Stimulated activated memory B cell treated with anti-CD40 and anti-IgM and Interleukin-4, amounts not matched to agents 10 μg/mL and 1 μg/mL and 100 μg/mL, for 72 hours (primary cell): ENCODE results near the gene FOXN3.
A peak's percentile ranks its signal among the peaks of the same experiment; 100 is the strongest.

Experiments used
- ATAC-seq: fragments of 150-1000 bp; cut with Tn5 transposase; 2 replicates; pipeline ENCODE4 v1.10.0; 2021
- H3K27ac Mint-ChIP-seq: one replicate; pipeline ENCODE4 v1.8.0; 2022; ENCODE audit warnings: mild to moderate bottlenecking, mixed read lengths
- H3K27me3 Mint-ChIP-seq: one replicate; pipeline ENCODE4 v1.8.0; 2022; ENCODE audit warnings: mixed read lengths
- H3K36me3 Mint-ChIP-seq: one replicate; pipeline ENCODE4 v1.8.0; 2022; ENCODE audit warnings: mixed read lengths
- H3K4me1 Mint-ChIP-seq: one replicate; pipeline ENCODE4 v1.8.0; 2022; ENCODE audit warnings: mixed read lengths
- H3K4me3 Mint-ChIP-seq: one replicate; pipeline ENCODE4 v1.8.0; 2022; ENCODE audit warnings: mild to moderate bottlenecking, moderate library complexity, mixed read lengths
- H3K9me3 Mint-ChIP-seq: one replicate; pipeline ENCODE4 v1.8.0; 2022; ENCODE audit warnings: mixed read lengths

Gene FOXN3

DNA sequence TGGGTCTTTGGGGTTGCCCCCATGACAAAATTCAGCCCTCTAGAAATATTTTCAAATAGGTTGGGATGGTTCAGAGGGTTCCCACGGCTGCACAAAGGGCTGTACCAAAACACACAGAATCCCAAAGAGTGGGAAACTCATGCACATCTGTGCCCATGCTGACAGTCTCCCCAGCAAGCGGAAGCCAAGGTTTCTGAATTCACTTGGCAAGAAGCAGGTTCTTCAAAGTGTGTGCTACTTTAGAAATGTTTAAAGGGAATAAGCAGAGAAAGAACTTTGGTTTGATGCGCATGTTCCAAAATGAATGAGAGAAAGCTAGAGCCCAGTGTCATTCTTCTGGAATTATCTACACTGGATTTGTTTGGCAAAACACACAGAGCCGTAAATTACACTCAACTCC, 46.7 kb downstream of the FOXN3 start:
- ATAC-seq, result no peak
- no peak overlapping the region for H3K4me3 Mint-ChIP-seq

DNA sequence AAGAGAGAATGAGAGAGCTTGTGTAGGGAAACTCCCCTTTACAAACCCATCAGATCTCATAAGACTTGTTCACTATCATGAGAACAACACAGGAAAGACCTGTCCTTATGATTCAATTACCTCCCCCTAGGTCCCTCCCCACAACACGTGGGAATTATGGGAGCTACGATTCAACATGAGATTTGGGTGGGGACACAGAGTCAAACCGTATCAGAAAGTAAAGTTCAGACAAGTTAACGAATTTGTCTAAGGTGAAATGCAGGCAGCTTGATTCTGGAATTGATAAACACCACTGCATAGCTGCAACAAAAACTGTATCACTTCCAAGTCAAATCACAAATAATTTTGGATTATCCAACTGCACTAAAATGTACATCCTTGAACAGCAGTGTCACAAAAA, 47.4 kb downstream of the FOXN3 start:
- ATAC-seq, result no peak
- H3K9me3 Mint-ChIP-seq, result no peaks in the 10 kb centered on the region
- no peak overlapping the region for H3K4me3 Mint-ChIP-seq
- H3K27me3 Mint-ChIP-seq, result no peaks in the 10 kb centered on the region
- peak overlapping the region; percentile 94 for H3K27ac Mint-ChIP-seq
- H3K36me3 Mint-ChIP-seq, result peaks cover 22% of the 10 kb centered on the region
- H3K4me1 Mint-ChIP-seq, result peaks cover 74% of the 10 kb centered on the region

More for the DNA sequence above, 46.7 kb downstream of the FOXN3 start:
- Mint-ChIP-seq H3K27me3 (no peaks in the 10 kb centered on the region), H3K9me3 (no peaks in the 10 kb centered on the region), H3K27ac (peak overlapping the region; percentile 80), H3K4me1 (peaks cover 67% of the 10 kb centered on the region), H3K36me3 (peaks cover 22% of the 10 kb centered on the region)

- no peak overlapping the region for H3K4me3 Mint-ChIP-seq
- H3K36me3 Mint-ChIP-seq, result peaks cover 22% of the 10 kb centered on the region
- no peak for ATAC-seq
Observed at GRCh38 chr14:89368490-89369477, 48.2 kb downstream of the FOXN3 start.

GRCh38 chr14:89367779-89368120, 49.3 kb downstream of the FOXN3 start:
- H3K27me3 Mint-ChIP-seq, result no peaks in the 10 kb centered on the region
- no peak overlapping the region for H3K4me3 Mint-ChIP-seq

More at GRCh38 chr14:89368490-89369477, 48.2 kb downstream of the FOXN3 start:
- Mint-ChIP-seq H3K4me1 (peaks cover 82% of the 10 kb centered on the region), H3K9me3 (no peaks in the 10 kb centered on the region), H3K27ac (peak overlapping the region; percentile 94), H3K27me3 (no peaks in the 10 kb centered on the region)

GRCh38 chr14:89366864-89367778, 49.9 kb downstream of the FOXN3 start:
- Mint-ChIP-seq H3K27ac (peak overlapping the region; percentile 94), H3K4me3 (no peak overlapping the region), H3K27me3 (no peaks in the 10 kb centered on the region), H3K36me3 (peaks cover 12% of the 10 kb centered on the region), H3K9me3 (no peaks in the 10 kb centered on the region), H3K4me1 (peaks cover 80% of the 10 kb centered on the region)
- no peak for ATAC-seq

More at GRCh38 chr14:89367779-89368120, 49.3 kb downstream of the FOXN3 start:
- Mint-ChIP-seq H3K4me1 (peaks cover 85% of the 10 kb centered on the region), H3K27ac (peak overlapping the region; percentile 94), H3K36me3 (peaks cover 18% of the 10 kb centered on the region), H3K9me3 (no peaks in the 10 kb centered on the region)
- no peak for ATAC-seq

DNA sequence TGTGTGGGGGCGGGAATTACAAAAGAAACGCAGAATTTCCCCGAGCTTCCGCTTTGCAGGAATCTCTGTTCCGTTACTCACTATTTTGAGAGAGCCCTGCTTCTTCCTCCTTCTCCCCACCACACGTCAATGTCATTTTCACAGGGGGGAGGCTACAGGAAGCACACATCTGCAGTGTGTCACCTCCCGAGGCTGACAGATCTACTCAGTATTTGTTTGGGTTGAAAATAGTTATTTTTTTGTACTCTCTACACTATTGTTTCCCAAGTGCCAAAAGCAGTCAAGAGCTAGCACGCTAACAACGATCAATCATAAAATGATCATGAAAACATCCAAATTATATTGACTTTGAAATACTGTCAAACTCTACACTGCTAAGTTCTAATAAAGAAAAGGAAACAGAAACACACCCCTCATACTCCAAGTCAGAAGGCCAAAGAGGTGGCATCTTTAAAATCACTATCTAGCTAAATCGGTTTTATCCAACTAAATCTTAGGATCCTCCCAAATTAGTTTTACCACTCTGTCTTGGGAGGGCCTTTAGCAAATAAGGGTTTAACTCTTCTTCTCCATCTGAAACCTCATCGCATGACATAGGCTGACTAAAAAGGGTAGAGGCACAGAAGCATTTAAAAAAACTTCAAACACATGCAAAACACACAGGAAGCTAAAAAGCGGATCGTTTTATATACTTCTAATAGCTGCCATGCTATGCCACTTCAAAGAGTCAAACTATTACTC, 51.8 kb downstream of the FOXN3 start:
- H3K9me3 Mint-ChIP-seq, result peaks cover 2% of the 10 kb centered on the region
- H3K27me3 Mint-ChIP-seq, result no peaks in the 10 kb centered on the region
- peak; percentile 97 for ATAC-seq
- H3K36me3 Mint-ChIP-seq, result peaks cover 8% of the 10 kb centered on the region
- peak overlapping the region; percentile 94 for H3K27ac Mint-ChIP-seq
- peaks cover 65% of the 10 kb centered on the region for H3K4me1 Mint-ChIP-seq
- peak overlapping the region; percentile 77 for H3K4me3 Mint-ChIP-seq

GRCh38 chr14:89364316-89364715, 52.7 kb downstream of the FOXN3 start:
- peak overlapping the region; percentile 94 for H3K27ac Mint-ChIP-seq
- ATAC-seq, result no peak

DNA sequence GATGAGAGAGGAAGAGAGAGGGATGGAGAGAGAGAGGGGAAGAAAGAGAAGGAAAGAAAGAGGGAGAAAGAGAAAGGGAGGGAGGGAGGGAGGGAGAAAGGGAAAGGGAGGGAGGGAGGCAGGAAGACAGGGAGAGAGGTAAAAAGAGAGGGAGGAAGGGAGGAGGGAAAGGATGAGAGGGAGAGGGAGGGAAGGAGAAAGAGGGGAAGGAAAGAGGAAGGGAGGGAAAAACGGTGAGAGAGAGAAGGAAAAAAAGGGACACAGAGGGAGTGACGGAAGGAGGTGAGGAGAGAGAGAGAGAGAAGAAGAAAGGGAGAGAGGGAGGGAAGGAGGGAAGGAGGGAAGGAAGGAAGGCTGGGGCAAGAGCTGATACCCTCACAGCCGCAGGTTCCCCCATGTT, 56.8 kb downstream of the FOXN3 start:
- Mint-ChIP-seq H3K4me1 (peaks cover 63% of the 10 kb centered on the region), H3K36me3 (peaks cover 19% of the 10 kb centered on the region), H3K27ac (peak overlapping the region; percentile 88), H3K9me3 (peaks cover 3% of the 10 kb centered on the region), H3K27me3 (no peaks in the 10 kb centered on the region), H3K4me3 (peak overlapping the region; percentile 36)
- no peak for ATAC-seq

More at GRCh38 chr14:89364316-89364715, 52.7 kb downstream of the FOXN3 start:
- peak overlapping the region; percentile 77 for H3K4me3 Mint-ChIP-seq
- H3K9me3 Mint-ChIP-seq, result peaks cover 3% of the 10 kb centered on the region
- peaks cover 12% of the 10 kb centered on the region for H3K36me3 Mint-ChIP-seq
- H3K27me3 Mint-ChIP-seq, result no peaks in the 10 kb centered on the region
- peaks cover 74% of the 10 kb centered on the region for H3K4me1 Mint-ChIP-seq

GRCh38 chr14:89359477-89360222, 57.4 kb downstream of the FOXN3 start:
- Mint-ChIP-seq H3K4me1 (peaks cover 56% of the 10 kb centered on the region), H3K27me3 (no peaks in the 10 kb centered on the region), H3K9me3 (peaks cover 3% of the 10 kb centered on the region), H3K4me3 (no peak overlapping the region), H3K27ac (peak overlapping the region; percentile 88), H3K36me3 (peaks cover 19% of the 10 kb centered on the region)
- ATAC-seq, result peak; percentile 45

DNA sequence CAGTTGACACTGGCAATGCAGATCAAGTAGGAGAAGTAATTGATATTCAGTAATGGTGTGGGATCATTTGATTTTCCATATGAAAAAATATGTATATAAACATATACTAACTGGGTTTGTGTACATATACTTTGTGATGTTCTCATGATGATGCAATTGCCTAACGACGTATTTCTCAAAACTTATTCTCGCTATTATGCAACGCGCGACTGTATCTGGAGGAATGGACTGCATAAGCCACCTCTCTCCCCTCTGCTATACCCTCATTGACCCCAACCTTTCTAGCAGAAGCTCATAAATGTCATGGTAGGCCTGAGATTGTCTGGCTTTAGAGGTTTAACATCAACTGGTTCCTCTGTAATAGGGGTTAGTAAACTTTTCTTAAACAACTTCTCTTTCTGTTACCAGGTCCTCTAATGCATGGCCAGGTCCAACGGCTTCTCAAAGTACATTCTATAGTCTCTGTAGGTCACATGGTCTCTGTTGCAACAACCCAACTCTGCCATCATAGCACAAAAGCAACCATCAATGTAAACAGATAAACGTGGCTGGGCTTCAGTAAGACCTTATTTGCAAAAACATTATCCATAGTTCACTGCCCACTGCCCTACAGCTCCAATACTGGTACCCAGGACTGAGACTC, 59.3 kb downstream of the FOXN3 start:
- ATAC-seq, result no peak
- Mint-ChIP-seq H3K27ac (peak overlapping the region; percentile 88), H3K27me3 (no peaks in the 10 kb centered on the region), H3K9me3 (peaks cover 3% of the 10 kb centered on the region), H3K36me3 (peaks cover 19% of the 10 kb centered on the region), H3K4me1 (peaks cover 51% of the 10 kb centered on the region), H3K4me3 (no peak overlapping the region)

GRCh38 chr14:89356927-89357326, 60.1 kb downstream of the FOXN3 start:
- Mint-ChIP-seq H3K36me3 (peaks cover 19% of the 10 kb centered on the region), H3K9me3 (peaks cover 3% of the 10 kb centered on the region), H3K27ac (peak overlapping the region; percentile 88), H3K4me1 (peaks cover 58% of the 10 kb centered on the region), H3K27me3 (no peaks in the 10 kb centered on the region), H3K4me3 (no peak overlapping the region)
- ATAC-seq, result no peak

GRCh38 chr14:89356496-89356895, 60.5 kb downstream of the FOXN3 start:
- Mint-ChIP-seq H3K27me3 (no peaks in the 10 kb centered on the region), H3K4me1 (peaks cover 63% of the 10 kb centered on the region), H3K4me3 (no peak overlapping the region), H3K27ac (peak overlapping the region; percentile 88), H3K9me3 (peaks cover 3% of the 10 kb centered on the region), H3K36me3 (peaks cover 19% of the 10 kb centered on the region)
- ATAC-seq, result no peak

DNA sequence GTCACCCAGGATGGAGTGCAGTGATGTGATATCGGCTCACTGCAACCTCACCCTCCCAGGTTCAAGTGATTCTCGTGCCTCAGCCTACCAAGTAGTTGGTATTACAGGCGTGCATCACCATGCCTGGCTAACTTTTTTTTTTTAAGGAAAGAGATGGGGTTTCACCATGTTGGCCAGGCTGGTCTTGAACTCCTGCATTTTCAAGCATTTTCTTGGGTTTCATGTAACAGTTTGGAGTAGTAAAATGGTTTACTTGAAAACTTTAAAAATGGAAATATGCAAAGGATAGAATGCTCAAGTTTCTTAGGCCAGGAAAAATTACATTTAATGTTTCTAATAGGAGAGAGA, 63.3 kb downstream of the FOXN3 start:
- Mint-ChIP-seq H3K27ac (peak overlapping the region; percentile 94), H3K27me3 (no peaks in the 10 kb centered on the region), H3K4me3 (no peak overlapping the region), H3K36me3 (peaks cover 32% of the 10 kb centered on the region), H3K4me1 (peaks cover 74% of the 10 kb centered on the region), H3K9me3 (no peaks in the 10 kb centered on the region)
- ATAC-seq, result no peak
